Left ventricle myocardium inferior (tissue), 1 donor: ENCODE data around the gene GAL3ST2. TPM values are rescaled to one million over a fixed set of nuclear protein-coding genes. Genes with fewer than 3 reads are reported as not detected.

Experiments
- DNase-seq: peaks from one replicate; pipeline ENCODE4 v3.0.0-alpha.2; 2020
- H3K27ac ChIP-seq: fragments of 200-600 bp; replicated peaks from 2 replicates; pipeline ENCODE4 v1.8.0; 2021
- H3K27me3 ChIP-seq: fragments of 200-600 bp; 2 replicates; pipeline ENCODE4 v1.8.0; 2021; ENCODE audit warnings: low read depth
- H3K36me3 ChIP-seq: fragments of 200-600 bp; 2 replicates; pipeline ENCODE4 v1.8.0; 2021
- H3K4me1 ChIP-seq: fragments of 200-600 bp; 2 replicates; pipeline ENCODE4 v1.8.0; 2021
- H3K4me3 ChIP-seq: fragments of 200-600 bp; 2 replicates; pipeline ENCODE4 v1.8.0; 2021; ENCODE audit warnings: mild to moderate bottlenecking, moderate library complexity
- H3K9me3 ChIP-seq: fragments of 200-600 bp; replicated peaks from 2 replicates; pipeline ENCODE4 v1.8.0; 2021
- intact Hi-C: fragments of 100-400 bp; cut with micrococcal nuclease; formaldehyde crosslinking; loops from one replicate; pipeline ENCODE4 v1.11.0; 2022
- total RNA-seq: library from RNA; stranded (reverse); fragmentation: NEBNext Ultra II Directional; extraction: Animal tissue kit (Norgen Biotek cat#: 25700); gene quantifications from one replicate; pipeline ENCODE4 v1.2.1, GENCODE V29; 2021
- TF ChIP-seq, protein P1 (sequence below): fragments of 200-600 bp; IDR thresholded peaks from 2 replicates; pipeline ENCODE4 v1.8.0; 2021; ENCODE audit warnings: antibody characterized with exemption, mild to moderate bottlenecking, borderline replicate concordance
- donor health status: DM: no; HTN: yes; CAD: no; lungs with severe emphysema.

GAL3ST2 gene
- total RNA-seq, 1 donor from 2014 or later, result not detected

DNA sequence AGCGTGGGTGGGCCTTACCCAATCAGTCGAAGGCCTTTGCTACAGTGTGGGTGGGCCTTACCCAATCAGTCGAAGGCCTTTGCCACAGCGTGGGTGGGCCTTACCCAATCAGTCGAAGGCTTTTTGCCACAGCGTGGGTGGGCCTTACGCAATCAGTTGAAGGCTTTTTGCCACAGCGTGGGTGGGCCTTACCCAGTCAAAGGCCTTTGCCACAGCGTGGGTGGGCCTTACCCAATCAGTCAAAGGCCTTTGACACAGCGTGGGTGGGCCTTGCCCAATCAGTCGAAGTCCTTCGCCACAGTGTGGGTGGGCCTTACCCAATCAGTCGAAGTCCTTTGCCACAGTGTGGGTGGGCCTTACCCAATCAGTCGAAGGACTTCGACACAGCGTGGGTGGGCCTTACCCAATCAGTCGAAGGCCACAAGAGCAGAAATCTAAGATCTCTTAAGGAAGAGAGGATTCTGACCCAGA is 16.3 kb upstream of the GAL3ST2 start:
- DNase-seq, result peak; percentile 2
- Histone ChIP-seq H3K4me1 (no peaks in the 10 kb centered on the region), H3K9me3 (peaks cover 4% of the 10 kb centered on the region), H3K27me3 (no peaks in the 10 kb centered on the region), H3K4me3 (no peak overlapping the region), H3K36me3 (peaks cover 35% of the 10 kb centered on the region), H3K27ac (no peak overlapping the region)
- TF ChIP-seq, protein P1, sequence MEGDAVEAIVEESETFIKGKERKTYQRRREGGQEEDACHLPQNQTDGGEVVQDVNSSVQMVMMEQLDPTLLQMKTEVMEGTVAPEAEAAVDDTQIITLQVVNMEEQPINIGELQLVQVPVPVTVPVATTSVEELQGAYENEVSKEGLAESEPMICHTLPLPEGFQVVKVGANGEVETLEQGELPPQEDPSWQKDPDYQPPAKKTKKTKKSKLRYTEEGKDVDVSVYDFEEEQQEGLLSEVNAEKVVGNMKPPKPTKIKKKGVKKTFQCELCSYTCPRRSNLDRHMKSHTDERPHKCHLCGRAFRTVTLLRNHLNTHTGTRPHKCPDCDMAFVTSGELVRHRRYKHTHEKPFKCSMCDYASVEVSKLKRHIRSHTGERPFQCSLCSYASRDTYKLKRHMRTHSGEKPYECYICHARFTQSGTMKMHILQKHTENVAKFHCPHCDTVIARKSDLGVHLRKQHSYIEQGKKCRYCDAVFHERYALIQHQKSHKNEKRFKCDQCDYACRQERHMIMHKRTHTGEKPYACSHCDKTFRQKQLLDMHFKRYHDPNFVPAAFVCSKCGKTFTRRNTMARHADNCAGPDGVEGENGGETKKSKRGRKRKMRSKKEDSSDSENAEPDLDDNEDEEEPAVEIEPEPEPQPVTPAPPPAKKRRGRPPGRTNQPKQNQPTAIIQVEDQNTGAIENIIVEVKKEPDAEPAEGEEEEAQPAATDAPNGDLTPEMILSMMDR, result no peak
- intact Hi-C loops, result no loop called here

DNA sequence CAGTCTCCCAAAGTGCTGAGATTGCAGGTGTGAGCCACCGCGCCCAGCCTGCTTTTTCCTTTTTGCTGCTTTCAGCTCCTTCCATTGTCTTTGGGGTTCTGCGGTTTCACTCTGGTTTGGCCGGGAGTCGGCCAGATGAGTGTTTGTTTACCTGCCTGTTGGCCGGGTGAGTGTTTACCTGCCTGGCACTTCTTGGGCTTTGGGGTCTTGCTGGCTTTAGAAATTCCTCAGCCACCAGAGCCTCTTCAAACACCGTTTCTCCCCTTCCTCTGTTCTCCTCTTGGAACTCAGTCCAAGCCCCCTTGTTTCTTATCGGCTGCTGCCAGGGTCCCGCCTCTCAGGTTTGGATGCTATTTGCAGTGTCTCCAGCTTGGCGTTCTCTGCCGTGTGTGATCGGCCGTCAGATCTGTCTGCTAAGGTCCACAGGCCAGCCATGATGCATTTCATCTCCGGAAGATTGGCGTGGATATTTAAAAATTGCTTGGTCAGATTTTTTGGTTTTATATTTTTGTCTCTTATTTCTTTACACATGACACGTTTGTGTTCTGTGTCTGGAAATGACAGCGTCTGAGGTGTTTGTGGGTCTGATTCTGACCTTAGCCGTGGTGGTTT is 14.2 kb upstream of the GAL3ST2 start:
- Histone ChIP-seq H3K9me3 (peaks cover 4% of the 10 kb centered on the region), H3K4me1 (no peaks in the 10 kb centered on the region), H3K27ac (no peak overlapping the region), H3K36me3 (peaks cover 22% of the 10 kb centered on the region), H3K27me3 (no peaks in the 10 kb centered on the region), H3K4me3 (no peak overlapping the region)
- intact Hi-C loops, result no loop called here
- TF ChIP-seq, protein P1, result no peak
- DNase-seq, result peak; percentile 4

DNA sequence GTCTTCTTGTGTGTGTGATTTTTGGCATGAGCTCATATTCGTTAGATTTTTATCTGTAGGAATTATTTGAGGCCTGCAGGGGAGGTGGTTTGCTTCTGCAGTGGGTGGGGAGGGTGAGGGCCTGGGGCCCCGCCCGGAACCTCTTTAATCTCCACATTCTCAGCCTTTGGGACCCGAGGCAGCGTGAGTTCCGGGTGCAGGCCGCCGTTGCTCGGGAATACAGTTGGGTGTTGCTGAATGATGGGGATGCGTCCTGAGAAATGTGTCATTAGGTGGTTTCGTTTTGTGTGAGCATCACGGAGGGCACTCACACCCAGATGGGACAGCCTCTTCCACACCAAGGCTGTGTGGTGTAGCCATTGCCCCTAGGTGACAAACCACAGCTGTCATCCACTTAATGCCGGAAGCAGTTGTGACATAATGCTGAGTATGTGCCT is 13.7 kb upstream of the GAL3ST2 start:
- peak; percentile 9 for DNase-seq
- intact Hi-C loops, result no loop called here
- Histone ChIP-seq H3K4me3 (no peak overlapping the region), H3K36me3 (peaks cover 22% of the 10 kb centered on the region), H3K27me3 (no peaks in the 10 kb centered on the region), H3K4me1 (no peaks in the 10 kb centered on the region), H3K27ac (no peak overlapping the region), H3K9me3 (peaks cover 4% of the 10 kb centered on the region)
- TF ChIP-seq, protein P1, result no peak

DNA sequence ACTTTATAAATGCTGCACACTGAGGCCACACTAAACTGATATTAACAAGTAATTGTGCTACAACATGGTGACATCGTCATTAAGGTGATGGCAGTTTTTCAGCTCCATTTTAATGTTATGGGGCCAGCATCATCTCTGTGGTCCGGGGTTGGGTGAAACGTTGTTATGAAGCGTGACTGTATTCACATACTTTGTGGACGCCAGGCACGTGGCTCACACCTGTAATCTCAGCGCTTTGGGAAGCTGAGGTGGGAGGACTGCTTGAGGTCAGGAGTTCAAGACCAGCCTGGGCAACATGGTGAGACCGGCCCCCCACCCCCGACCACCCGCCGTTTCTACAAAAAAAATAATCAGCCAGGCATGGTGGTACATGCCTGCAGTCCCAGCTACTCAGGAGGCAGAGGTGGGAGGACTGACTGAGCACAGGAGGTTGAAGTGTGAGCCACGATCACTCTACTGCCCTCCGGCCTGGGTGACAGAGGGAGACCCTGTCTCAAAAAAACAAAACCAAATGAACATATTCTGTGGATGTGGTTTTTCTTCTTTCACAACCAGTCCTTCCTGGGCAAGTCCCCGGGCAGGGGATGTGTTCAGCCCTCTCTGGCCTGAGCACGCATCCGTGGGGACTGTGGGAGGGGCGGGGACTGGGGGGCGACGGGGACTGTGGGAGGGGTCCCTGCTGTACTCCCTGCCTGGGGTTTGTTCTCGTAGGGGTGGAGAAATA is 12.9 kb upstream of the GAL3ST2 start:
- TF ChIP-seq, protein P1, result no peak
- DNase-seq, result no peak
- Histone ChIP-seq H3K27me3 (no peaks in the 10 kb centered on the region), H3K4me1 (no peaks in the 10 kb centered on the region), H3K9me3 (peaks cover 4% of the 10 kb centered on the region), H3K27ac (no peak overlapping the region), H3K36me3 (peaks cover 22% of the 10 kb centered on the region), H3K4me3 (no peak overlapping the region)
- intact Hi-C loops, result no loop called here

DNA sequence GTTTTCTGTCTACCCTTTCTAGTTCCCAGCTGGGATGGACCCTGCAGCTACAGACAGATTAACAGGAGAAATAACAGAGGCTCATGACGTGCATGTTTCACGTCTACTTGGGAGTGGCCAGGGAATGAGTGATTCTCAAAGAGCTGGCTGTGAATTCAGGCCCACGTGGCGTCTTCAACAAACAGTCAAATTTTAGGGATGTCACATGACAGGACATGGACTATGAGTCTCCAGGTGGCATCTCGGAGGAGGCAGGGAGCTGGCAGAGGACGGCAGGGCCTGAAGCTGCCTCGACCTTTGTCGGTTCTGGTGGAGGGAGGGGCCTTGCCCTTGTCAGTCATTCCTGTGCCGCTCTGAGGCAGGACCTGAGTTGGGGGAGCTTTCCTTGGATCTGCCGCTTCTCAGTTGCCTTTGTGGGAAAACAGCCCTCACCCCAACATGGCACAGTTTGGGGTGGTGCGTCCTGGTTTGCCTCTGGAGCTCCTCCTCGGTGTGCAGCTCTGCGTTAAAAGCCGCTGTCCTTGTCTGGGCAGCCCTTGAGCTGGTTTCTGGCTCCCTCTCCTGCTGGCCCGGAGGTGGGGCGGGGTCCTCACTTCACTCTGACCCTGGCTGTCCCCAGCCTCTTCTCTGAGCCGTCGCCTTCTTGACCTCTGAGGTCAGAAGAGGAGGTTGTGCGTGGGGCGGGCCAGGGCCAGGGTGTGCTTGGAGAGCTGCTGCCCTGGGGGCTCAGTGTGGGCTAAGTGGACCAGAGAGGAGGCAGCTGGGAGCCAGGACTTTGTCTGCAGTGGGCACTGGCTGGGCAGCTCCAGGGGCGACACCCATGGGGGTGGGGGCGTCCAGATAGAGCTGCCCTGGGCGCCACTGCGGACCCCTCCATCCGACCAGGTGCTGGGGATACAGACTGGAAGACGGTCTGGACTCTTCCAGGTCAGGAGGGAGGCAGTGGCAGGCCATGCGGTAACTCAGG is 12.1 kb upstream of the GAL3ST2 start:
- TF ChIP-seq, protein P1, result no peak
- Histone ChIP-seq H3K4me3 (no peak overlapping the region), H3K27ac (no peak overlapping the region), H3K27me3 (no peaks in the 10 kb centered on the region), H3K36me3 (peaks cover 16% of the 10 kb centered on the region), H3K9me3 (peaks cover 4% of the 10 kb centered on the region), H3K4me1 (no peaks in the 10 kb centered on the region)
- intact Hi-C loops, result no loop called here
- DNase-seq, result no peak
